Measurements from ENCODE around the gene ST8SIA5. TPM values are rescaled to one million over a fixed set of nuclear protein-coding genes. Genes with fewer than 3 reads are reported as not detected.

The ST8SIA5 gene
- total and polyA plus RNA-seq, 2 donors (not counting 3 experiments of a cell fraction or from before 2014, with no cell fraction given), result 0.25 to 0.62 TPM

DNA sequence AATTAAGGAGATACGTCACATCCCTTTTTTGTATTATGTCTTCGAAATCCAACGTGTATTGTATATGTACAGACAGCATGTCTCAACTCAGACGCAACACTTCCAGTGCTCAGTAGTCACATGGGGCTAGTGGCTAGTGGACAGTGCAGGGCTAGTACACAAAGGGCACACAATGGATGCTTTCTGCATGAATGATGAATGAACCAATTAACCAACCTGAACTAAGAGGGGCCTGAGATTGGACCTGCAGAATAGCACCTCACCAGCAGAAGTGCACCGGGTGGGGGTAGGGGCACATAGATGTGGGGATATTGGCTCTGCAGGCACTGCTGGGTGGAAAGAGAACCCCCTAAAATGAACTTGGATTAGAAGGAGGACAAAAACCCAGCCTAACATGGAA lies 20.7 kb downstream of the ST8SIA5 start:
- ChIA-PET CTCF (no interaction called here), POLR2A (no interaction called here)
- TF ChIP-seq JUN (IDR thresholded peaks at IDR 0.05; ENCODE audit: borderline replicate concordance, insufficient read depth, insufficient read length, low read depth), result no peak
- no peak for TF ChIP-seq MYC (IDR thresholded peaks at IDR 0.05; ENCODE audit: low read depth, low read length)
- no peak for TF ChIP-seq GATA2 (IDR thresholded peaks at IDR 0.05; ENCODE audit: insufficient read depth, insufficient read length, low read depth, low read length)
- TF ChIP-seq FOS (IDR thresholded peaks at IDR 0.05; ENCODE audit: borderline replicate concordance, insufficient read depth, low read length), result no peak
- Histone ChIP-seq H3K36me3 (ENCODE audit: control insufficient read depth in 2 of 2, extremely low read depth in 1 of 2, insufficient read depth in 2 of 2, low read length in 2 of 2) (no peaks in the 10 kb centered on the region), H3K27ac (ENCODE audit: insufficient read depth, low read depth, low read length) (no peak overlapping the region), H3K9ac (replicated peaks; ENCODE audit: extremely low read depth, insufficient read depth, low read length) (no peak overlapping the region), H3K4me1 (ENCODE audit: control insufficient read depth, extremely low read depth, insufficient read depth, low read length) (no peaks in the 10 kb centered on the region), H2AFZ (ENCODE audit: low read depth, low read length) (no peak overlapping the region), H3K4me2 (ENCODE audit: insufficient read depth, low read length) (no peak overlapping the region), H3K9me1 (replicated peaks; ENCODE audit: control insufficient read depth, extremely low read depth, insufficient read depth, low read length) (no peaks in the 10 kb centered on the region), H3K79me2 (ENCODE audit: control insufficient read depth, insufficient read depth, low read length) (no peaks in the 10 kb centered on the region), H4K20me1 (replicated peaks; ENCODE audit: control insufficient read depth, extremely low read depth, insufficient read depth, low read length) (no peaks in the 10 kb centered on the region), H3K27me3 (ENCODE audit: control insufficient read depth in 2 of 2, insufficient read depth in 2 of 2, low read length in 2 of 2) (no peaks in the 10 kb centered on the region), H3K4me3 (replicated peaks in 1 of 3; ENCODE audit: insufficient read depth in 1 of 3, low read depth in 1 of 3, low read length in 3 of 3) (no peak overlapping the region), H3K9me3 (replicated peaks; ENCODE audit: control insufficient read depth, insufficient read depth, low read length) (no peaks in the 10 kb centered on the region)
- no peak for FAIRE-seq
- intact Hi-C loops (cut with micrococcal nuclease), result no loop called here
- dilution Hi-C loops (cut with MboI; ENCODE audit: extremely low pct_ligation_motif_present, low sequenced_read_pairs), result no loop called here
- BruUV-seq (replicated peaks), result no TSS peak
- DNase-seq (ENCODE audit: low read depth, low spot score), result no peak

DNA sequence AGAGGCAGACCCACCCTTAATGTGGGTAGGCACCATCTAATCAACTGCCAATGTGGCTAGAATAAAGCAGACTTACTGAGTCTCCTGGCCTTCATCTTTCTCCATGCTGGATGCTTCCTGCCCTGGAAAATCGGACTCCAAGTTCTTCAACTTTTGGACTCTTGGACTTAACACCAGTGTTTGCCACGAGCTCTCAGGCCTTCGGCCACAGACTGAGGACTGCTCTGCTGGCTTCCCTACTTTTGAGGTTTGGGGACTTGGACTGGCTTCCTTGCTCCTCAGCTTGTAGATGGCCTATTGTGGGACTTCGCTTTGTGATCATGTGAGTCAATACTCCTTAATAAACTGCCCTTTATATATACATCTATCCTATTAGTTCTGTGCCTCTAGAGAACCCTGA lies 21.9 kb downstream of the ST8SIA5 start:
- Histone ChIP-seq H3K4me1 (ENCODE audit: control insufficient read depth, extremely low read depth, insufficient read depth, low read length) (no peaks in the 10 kb centered on the region), H3K9me3 (replicated peaks; ENCODE audit: control insufficient read depth, insufficient read depth, low read length) (no peaks in the 10 kb centered on the region), H3K9ac (replicated peaks; ENCODE audit: extremely low read depth, insufficient read depth, low read length) (no peak overlapping the region), H3K36me3 (ENCODE audit: control insufficient read depth in 2 of 2, extremely low read depth in 1 of 2, insufficient read depth in 2 of 2, low read length in 2 of 2) (no peaks in the 10 kb centered on the region), H3K27ac (ENCODE audit: insufficient read depth, low read depth, low read length) (no peak overlapping the region), H3K9me1 (replicated peaks; ENCODE audit: control insufficient read depth, extremely low read depth, insufficient read depth, low read length) (no peaks in the 10 kb centered on the region), H3K4me3 (replicated peaks in 1 of 3; ENCODE audit: insufficient read depth in 1 of 3, low read depth in 1 of 3, low read length in 3 of 3) (no peak overlapping the region), H3K79me2 (ENCODE audit: control insufficient read depth, insufficient read depth, low read length) (no peaks in the 10 kb centered on the region), H4K20me1 (replicated peaks; ENCODE audit: control insufficient read depth, extremely low read depth, insufficient read depth, low read length) (no peaks in the 10 kb centered on the region), H3K4me2 (ENCODE audit: insufficient read depth, low read length) (no peak overlapping the region), H3K27me3 (ENCODE audit: control insufficient read depth in 2 of 2, insufficient read depth in 2 of 2, low read length in 2 of 2) (no peaks in the 10 kb centered on the region), H2AFZ (ENCODE audit: low read depth, low read length) (no peak overlapping the region)
- TF ChIP-seq MYC (IDR thresholded peaks at IDR 0.05; ENCODE audit: low read depth, low read length) (no peak), FOS (IDR thresholded peaks at IDR 0.05; ENCODE audit: borderline replicate concordance, insufficient read depth, low read length) (no peak), GATA2 (IDR thresholded peaks at IDR 0.05; ENCODE audit: insufficient read depth, insufficient read length, low read depth, low read length) (no peak), POLR2A (IDR thresholded peaks at IDR 0.05; ENCODE audit: low read depth, low read length) (no peak), POLR2AphosphoS5 (IDR thresholded peaks at IDR 0.05; ENCODE audit: insufficient read depth, low read depth, low read length) (no peak), EZH2 (IDR thresholded peaks at IDR 0.05; ENCODE audit: borderline replicate concordance, low read depth, low read length, severe bottlenecking) (no peak), JUN (IDR thresholded peaks at IDR 0.05; ENCODE audit: borderline replicate concordance, insufficient read depth, insufficient read length, low read depth) (no peak)
- TF ChIP-seq, protein P1, sequence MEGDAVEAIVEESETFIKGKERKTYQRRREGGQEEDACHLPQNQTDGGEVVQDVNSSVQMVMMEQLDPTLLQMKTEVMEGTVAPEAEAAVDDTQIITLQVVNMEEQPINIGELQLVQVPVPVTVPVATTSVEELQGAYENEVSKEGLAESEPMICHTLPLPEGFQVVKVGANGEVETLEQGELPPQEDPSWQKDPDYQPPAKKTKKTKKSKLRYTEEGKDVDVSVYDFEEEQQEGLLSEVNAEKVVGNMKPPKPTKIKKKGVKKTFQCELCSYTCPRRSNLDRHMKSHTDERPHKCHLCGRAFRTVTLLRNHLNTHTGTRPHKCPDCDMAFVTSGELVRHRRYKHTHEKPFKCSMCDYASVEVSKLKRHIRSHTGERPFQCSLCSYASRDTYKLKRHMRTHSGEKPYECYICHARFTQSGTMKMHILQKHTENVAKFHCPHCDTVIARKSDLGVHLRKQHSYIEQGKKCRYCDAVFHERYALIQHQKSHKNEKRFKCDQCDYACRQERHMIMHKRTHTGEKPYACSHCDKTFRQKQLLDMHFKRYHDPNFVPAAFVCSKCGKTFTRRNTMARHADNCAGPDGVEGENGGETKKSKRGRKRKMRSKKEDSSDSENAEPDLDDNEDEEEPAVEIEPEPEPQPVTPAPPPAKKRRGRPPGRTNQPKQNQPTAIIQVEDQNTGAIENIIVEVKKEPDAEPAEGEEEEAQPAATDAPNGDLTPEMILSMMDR (IDR thresholded peaks at IDR 0.05; ENCODE audit: extremely low read depth in 1 of 2, insufficient read depth in 1 of 2, low read depth in 1 of 2, low read length in 2 of 2), result no peak
- TF ChIP-seq, protein P2, sequence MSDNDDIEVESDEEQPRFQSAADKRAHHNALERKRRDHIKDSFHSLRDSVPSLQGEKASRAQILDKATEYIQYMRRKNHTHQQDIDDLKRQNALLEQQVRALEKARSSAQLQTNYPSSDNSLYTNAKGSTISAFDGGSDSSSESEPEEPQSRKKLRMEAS (IDR thresholded peaks at IDR 0.05; ENCODE audit: insufficient read depth, insufficient read length), result no peak
- POLR2A ChIA-PET, result no interaction called here
- CTCF ChIA-PET, result no interaction called here
- FAIRE-seq, result no peak
- intact Hi-C loops (cut with micrococcal nuclease), result no loop called here
- dilution Hi-C loops (cut with MboI; ENCODE audit: extremely low pct_ligation_motif_present, low sequenced_read_pairs), result no loop called here
- BruUV-seq (replicated peaks), result no TSS peak
- no peak for DNase-seq (ENCODE audit: low read depth, low spot score)

Measured in endothelial cell of umbilical vein (primary cell).